Inflammatory macrophage (primary cell): ENCODE measurements around the gene TTLL9.

Experiments
- DNase-seq, 2 donors: peaks; one replicate each; pipeline ENCODE4 v3.0.0-alpha.2; 2020 to 2022

TTLL9 gene

DNA sequence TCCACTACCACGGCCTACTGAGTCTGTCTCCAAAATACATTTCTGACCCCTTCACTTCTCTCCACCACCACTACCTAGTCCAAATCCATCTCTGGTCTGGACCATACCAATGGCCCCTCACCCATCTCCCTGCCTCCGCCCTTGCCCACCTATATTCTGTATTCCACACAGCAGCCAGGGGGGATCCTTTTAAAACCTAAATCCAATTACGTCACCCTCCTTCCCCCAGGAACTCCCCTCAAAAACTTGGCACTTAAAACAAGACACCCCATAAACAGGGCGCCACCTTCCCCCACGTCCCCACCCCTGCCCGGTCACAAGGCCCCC is 80.7 kb downstream of the TTLL9 start:
- no peak for DNase-seq

- DNase-seq: peak; percentile 98 to 99
Measured at GRCh38 chr20:31951530-31952453, 81.4 kb downstream of the TTLL9 start, which contains the start of gene PDRG1. TSS of gene PDRG1 (minus strand) at chr20:31952046. CDS start at chr20:31951961, 85 bp downstream.

GRCh38 chr20:31953556-31954148 is 83.2 kb downstream of the TTLL9 start:
- DNase-seq: no peak

DNA sequence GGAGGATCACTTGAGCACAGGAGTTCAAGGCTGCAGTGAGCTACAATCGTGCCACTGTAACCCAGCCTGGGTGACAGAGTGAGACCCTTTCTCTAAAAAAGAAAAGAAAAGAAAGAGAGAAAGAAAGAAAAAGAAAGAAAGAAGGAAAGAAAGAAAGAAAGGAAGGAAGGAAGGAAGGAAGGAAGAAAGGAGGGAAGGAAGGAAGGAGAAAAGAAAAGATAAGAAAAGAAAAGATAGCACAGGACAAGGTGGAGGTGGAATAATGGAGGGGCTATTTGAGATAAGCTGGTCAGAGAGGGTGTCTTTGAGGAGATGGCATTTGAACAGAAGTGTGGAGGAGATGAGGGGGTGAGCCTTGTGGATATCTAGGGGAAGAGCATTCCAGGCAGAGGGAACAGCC is 84.1 kb downstream of the TTLL9 start:
- no peak for DNase-seq

GRCh38 chr20:31956556-31957526 is 86.4 kb downstream of the TTLL9 start:
- DNase-seq: no peak

GRCh38 chr20:31962761-31963160 is 92.3 kb downstream of the TTLL9 start:
- no peak for DNase-seq

GRCh38 chr20:31963889-31964288 is 93.5 kb downstream of the TTLL9 start:
- DNase-seq: no peak

- no peak for DNase-seq
Measured at GRCh38 chr20:31966991-31967655, 96.7 kb downstream of the TTLL9 start.

DNA sequence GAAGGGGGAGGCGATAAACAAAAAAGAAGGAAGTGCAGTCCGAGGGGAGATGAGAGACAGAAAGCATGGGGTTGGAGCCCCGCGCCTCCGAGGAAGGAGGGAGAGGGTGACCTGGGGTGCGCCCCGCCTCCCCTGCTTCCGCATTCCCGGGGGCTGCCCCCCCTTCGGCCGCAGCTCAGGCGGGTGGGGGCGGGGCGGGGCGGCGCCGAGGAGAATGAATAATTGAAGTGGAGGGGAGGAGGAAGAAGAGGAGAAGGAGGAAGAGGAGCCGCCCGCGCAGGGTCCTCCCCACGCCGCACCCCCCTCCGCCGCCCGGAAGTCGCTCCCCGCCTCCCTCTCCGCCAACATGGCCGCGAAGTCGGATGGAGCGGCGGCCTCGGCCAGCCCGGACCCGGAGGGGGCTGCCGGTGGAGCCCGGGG is 97.4 kb downstream of the TTLL9 start, which contains the start of gene XKR7:
XKR7 (plus strand) TSS at position 322 of the 420 bp plus-strand sequence; CDS start at position 347, 25 bp downstream.
- peak; percentile 26 to 27 for DNase-seq

- DNase-seq: peak; percentile 67 to 68
Measured at GRCh38 chr20:31968291-31969126, 98.1 kb downstream of the TTLL9 start.

DNA sequence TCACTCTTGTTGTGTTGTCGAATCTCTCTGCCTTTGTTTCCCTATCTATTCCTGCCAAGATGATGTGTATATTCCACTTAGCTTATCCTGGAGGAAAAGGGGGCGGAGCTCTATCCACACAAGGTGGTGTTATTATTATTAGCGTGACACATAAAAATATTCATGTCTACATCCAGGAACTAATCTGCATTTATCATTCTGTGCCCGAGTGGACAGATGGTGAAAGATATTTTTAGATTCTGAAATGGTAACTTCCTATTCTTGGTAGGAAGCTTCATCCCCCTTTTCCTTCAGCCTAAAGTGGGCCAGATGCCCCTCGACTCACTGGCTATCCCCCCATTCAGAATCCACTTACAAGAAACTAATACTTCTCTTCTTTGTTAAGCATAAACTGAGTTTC is 99.6 kb downstream of the TTLL9 start:
- DNase-seq: no peak

- no peak for DNase-seq
Measured at GRCh38 chr20:31972471-31973021, 102.1 kb downstream of the TTLL9 start.

DNA sequence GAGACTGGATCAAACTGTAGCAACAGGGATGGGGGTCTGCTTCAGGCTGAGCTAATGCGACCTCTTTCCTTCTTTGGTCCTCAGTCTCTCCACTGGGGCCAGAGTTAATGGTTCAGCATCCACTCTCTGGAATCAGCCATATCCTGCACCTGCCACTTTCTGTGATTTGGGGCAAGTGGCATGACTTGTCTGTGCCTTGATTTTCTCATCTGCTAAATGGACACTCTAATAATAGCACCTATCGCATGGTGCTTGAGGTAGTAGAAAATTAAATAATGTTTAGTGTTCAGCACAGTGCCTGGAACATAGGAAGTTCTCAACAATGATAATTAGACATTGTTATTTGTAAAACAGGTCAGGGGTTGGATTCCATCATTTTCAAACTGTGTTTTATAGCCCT is 103.9 kb downstream of the TTLL9 start:
- DNase-seq: no peak

DNA sequence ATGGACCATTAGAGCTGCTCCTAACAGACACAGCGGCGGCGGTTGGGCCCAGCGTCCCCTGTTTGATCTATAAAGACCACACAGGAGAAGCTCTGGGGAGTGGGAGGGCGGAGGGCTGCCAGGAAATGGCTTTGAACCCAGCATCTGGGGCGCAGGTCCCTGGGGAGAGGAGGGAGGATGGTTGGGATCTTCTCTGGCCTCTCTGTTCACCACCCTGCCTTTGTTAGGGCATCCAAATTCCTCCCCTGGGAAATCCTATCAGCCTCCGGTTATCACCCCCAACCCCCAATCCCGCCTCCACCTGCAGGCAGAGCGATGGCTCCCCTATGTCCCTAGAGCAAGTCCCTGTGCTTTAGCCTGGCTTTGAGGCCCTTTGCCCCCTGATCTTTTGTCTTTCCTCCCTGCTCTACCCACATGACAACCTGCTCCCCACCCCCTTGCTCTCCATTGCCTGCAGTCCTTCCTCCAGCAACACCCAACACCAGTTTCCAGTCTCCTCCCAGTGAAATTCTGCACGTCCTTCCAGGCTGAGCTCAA is 104.6 kb downstream of the TTLL9 start:
- no peak for DNase-seq

DNA sequence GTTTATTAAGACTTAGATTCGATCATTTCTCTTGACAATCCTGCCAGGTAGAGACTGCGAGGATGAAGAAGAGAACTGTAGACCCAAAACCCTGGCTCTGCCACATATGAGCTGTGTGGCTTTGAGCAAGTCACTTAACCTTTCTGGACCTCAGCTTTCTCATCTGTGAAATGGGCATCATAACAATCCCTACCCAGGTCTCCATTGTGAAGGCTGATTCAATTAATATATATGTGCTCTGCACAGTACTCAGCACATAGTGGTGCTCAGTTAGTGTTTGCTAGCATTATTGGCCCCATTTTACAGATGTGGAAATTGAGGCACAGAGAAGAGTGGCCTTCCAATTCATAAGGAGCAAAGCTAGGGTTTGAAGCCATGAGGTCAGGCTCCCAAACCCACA is 105.4 kb downstream of the TTLL9 start:
- no peak for DNase-seq

DNA sequence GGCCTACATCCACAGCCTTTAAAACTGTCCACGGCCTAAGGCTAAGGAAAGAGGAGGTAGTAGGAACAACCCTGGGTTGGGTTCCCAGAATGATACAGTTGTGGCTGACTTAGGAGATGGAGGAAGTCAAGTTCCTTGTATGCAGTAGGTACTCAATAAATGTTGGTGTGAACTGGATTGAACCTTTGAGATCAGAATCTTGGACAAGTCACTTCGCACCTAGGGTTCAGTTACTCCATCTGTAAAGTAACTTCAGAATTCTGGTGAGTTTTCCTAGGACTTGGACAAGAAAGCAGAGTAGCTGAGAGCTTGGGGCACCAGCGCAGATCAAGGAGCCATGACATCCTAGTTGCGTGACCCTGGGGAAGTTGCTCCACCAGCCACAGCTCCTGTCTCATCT is 106.6 kb downstream of the TTLL9 start:
- no peak for DNase-seq

DNA sequence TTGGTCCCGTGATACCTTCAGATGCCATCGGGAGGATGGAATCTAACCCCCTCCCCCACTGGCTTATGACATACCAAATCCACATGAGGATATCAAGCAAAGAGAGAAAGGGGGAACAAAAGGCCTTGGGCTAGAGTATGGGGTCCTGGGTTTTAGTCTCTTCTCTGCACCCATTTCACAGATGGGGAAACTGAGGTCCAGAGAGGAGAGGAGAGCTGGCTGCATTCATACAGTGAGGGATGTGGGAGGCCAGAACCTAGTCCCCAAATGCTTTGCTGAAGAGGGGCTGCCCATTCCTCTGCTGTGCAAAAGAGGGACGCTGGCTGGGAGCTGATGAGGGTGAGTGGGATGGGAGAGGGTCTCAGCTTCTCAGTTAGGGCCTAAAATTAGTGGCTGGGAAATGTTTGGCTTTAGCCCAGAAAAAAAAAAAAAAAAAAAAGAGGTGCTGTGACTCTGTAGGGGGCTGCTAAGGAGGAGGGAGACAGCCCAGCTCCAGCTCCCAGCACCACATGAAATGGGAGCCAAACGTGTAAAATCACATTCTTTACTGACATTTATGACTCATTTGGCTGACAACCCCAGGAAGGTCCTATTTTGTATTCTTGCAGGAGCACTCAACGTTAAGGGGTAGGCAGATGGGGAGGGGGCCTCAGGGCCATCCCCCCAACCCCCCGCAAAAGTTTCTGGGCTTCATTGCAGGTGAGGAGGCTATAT is 109.4 kb downstream of the TTLL9 start:
- DNase-seq: no peak

DNA sequence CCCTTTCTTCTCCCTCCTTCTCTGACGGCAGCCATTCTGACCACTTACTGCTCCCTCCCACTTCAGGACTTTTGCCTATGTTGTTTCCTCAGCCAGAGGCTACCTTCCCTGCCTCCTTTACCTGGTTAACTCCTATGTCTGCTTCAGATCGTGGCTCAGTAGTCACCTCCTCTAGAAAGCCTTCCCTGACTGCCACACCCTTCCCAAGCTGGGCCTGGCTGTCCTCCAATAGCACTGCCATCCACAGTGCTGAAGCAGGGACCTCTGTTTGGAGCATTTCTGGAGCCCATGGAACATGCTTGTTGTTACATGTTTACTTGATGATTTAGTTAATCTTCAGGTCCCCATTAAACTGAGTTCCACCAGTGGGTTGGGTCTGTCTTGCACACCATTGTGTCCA is 111.3 kb downstream of the TTLL9 start:
- no peak for DNase-seq

DNA sequence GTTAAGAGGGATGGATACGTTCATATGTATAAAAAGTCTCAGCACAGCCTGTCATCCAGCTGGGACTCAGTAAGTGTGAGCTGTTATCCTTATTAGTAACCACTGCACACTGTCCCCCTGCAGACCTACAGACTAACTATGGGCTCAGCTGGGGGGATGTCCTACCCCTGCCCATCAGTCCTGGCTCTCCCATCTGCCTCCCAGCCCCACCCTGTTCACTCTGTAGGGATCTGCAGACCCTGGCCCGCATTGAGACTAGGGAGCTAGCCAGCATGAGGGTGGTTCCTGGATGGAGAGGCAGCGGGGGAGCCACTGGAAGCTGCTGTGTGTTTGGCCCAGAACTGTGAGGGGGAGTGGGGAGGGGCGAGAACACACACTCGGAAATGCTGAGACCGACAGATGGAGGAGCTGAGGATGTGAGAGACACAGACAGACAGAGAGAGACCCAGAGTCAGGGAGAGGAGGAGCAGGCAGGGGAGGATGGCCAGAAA is 114.6 kb downstream of the TTLL9 start:
- DNase-seq: no peak

- DNase-seq: no peak
Measured at GRCh38 chr20:31987744-31988143, 117.3 kb downstream of the TTLL9 start.
